ENCODE results near the gene RGS19. TPM values are rescaled to one million over a fixed set of nuclear protein-coding genes. Genes with fewer than 3 reads are reported as not detected.

The RGS19 gene
- total and polyA plus RNA-seq, 11 donors, result 3.2 to 25.6 (median 5.3) TPM

DNA sequence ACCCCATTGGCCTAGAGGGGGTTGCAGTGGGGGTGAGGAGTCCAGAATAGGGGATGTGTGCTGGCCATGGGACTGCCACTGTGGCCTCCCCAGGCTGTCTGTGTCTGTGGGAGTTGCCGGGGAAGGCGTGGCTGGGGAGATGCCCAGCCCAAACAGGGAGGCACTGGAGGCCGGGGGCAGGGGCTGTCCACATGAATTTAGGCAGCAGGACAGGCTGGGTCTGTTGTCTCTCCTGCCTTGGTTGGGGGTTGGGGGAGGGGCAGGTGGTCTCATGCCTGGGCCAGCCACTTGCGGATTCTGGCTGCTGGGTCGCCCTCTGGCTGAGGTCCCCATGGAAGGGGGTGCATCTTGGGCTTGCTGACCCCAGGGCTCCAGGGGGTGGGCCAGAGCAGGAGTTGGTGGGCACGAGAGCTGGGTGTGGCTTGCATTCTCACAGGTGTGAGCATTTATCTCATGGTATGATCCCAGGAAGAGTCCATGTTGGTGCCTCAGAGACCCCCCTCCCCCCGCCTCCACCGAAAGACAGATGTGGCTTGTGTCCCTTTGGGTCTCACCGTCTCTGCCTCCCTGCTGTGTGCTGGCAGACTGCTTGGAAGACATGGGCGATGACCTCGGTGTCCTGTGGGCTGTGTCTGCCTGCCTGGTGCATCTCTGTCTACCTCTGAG, 33.8 kb downstream of the RGS19 start:
- no peaks in the 10 kb centered on the region for H3K9me3 ChIP-seq
- intact Hi-C loops (cut with DNase I), result no loop called here
- H3K4me3 ChIP-seq, result peak overlapping the region in 9 of 12 donors; percentile 54 to 91 (median 65)
- H3K27me3 ChIP-seq, result peaks cover 0 to 69% (median 37%) of the 10 kb centered on the region in 9 donors
- TF ChIP-seq CTCF (IDR thresholded peaks at IDR 0.05) (no peak), POLR2A (IDR thresholded peaks at IDR 0.05) (peak in 1 of 2 donors; percentile 9)
- WGBS, 4 donors, result 40 to 75% (median 48%) methylated on average over 8 to 11 of the region's 11 CpGs
- peak overlapping the region; percentile 37 to 90 (median 78) for H3K27ac ChIP-seq
- ATAC-seq, result peak in 3 of 4 donors; percentile 11 to 38 (median 23)
- DNase-seq, result peak in 3 of 5 donors; percentile 59 to 72 (median 67)
- H3K4me1 ChIP-seq, result peaks cover 0 to 45% (median 21%) of the 10 kb centered on the region in 12 donors
- H3K36me3 ChIP-seq, result peaks cover 0 to 23% (median 8%) of the 10 kb centered on the region in 9 donors

DNA sequence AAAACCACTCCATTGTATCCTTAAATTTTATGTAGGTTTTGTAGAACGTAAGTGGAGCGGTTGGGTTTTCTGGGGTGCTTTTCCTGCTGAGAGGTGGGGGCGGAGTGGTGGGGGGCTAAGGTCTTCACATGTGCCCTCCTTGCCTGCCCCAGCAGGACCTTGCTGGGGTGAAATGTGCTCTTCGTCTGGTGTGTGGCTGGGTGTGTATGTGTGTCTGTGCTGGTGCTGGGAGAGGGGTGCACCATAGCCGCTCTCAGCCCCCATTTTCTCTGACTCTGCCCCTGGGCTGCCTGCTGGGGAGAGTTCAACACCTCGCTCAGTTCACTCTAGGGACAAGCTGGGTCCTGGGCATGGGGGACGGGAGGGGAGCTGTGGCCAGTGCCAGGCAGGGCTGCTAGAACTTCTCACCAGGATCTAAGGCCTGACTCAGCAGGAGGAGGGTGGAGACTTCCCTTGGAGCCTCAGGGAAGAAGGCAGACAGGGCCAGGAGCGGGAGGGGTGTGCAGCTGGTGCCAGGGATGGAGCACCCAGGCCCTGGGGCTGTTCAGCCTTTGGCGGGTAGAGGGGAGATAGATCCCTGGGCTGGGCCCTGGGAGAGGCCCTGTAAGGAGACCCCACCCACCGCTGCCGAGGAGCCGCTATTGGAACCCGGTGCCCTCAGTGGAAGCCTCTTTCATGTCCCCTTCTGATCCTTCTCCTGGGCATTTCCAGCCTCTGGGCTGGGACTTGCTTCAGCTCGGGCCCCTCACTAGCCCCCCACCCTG, 34.7 kb downstream of the RGS19 start:
- peaks cover 5 to 52% (median 23%) of the 10 kb centered on the region in 12 donors for H3K4me1 ChIP-seq
- DNase-seq (peak in 3 of 5 donors; percentile 57 to 76 (median 69)), ATAC-seq (peak; percentile 43 to 66 (median 56))
- H3K9me3 ChIP-seq, result no peaks in the 10 kb centered on the region
- TF ChIP-seq CTCF (IDR thresholded peaks at IDR 0.05), result no peak
- no peak for TF ChIP-seq POLR2A (IDR thresholded peaks at IDR 0.05)
- H3K4me3 ChIP-seq, result peak overlapping the region in 8 of 12 donors; percentile 28 to 91 (median 65)
- H3K36me3 ChIP-seq, result peaks cover 0 to 23% (median 8%) of the 10 kb centered on the region in 9 donors
- H3K27ac ChIP-seq, result peak overlapping the region; percentile 37 to 90 (median 78)
- intact Hi-C loops (cut with DNase I), result no loop called here
- WGBS, 4 donors, result 51 to 67% (median 56%) methylated on average over 13 to 14 of the region's 14 CpGs
- peaks cover 0 to 71% (median 41%) of the 10 kb centered on the region in 9 donors for H3K27me3 ChIP-seq

- H3K27ac ChIP-seq, result peak overlapping the region in 7 of 12 donors; percentile 39 to 90 (median 82)
- no peaks in the 10 kb centered on the region for H3K9me3 ChIP-seq
- intact Hi-C loops (cut with DNase I), result no loop called here
- ATAC-seq (no peak), DNase-seq (no peak)
- TF ChIP-seq POLR2A (IDR thresholded peaks at IDR 0.05), result no peak
- no peak for TF ChIP-seq CTCF (IDR thresholded peaks at IDR 0.05)
- H3K36me3 ChIP-seq, result peaks cover 0 to 23% (median 8%) of the 10 kb centered on the region in 9 donors
- H3K4me3 ChIP-seq, result no peak overlapping the region
- WGBS, 4 donors, result 80 to 89% (median 86%) methylated on average over 9 of the region's 9 CpGs
- H3K27me3 ChIP-seq, result peaks cover 0 to 71% (median 41%) of the 10 kb centered on the region in 9 donors
- peaks cover 6 to 55% (median 29%) of the 10 kb centered on the region in 12 donors for H3K4me1 ChIP-seq
Measured at GRCh38 chr20:64043768-64044167, 35.5 kb downstream of the RGS19 start.

All from heart left ventricle (tissue), 16 donors.